NCI-H1436 treated with DMSO at 0.1 percent for 48 hours (cell line): ENCODE data around the gene APC.
"Not testable (repeated sequence)": the region's sequence is repeated elsewhere in the genome, so short reads cannot be mapped to it uniquely, and the experiment has no call there.

ENCODE experiments used
- DNase-seq: peaks from one replicate; lab custom pipeline; 2025; lab: John Stamatoyannopoulos, UW

The APC gene

DNA sequence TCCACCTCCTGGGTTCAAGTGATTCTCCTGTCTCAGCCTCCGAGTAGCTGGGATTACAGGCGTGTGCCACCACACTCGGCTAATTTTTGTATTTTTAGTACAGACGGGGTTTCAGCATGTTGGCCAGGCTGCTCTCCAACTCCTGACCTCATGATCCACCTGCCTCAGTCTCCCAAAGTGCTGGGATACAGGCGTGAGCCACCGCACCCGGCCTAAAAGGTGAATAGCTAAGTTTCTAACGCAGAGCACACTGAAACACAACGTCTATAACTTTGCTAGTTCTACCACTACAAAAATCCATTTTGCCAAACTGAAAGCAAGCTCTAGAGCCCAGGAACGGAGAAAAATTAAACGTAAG lies 122.9 kb downstream of the APC start:
- not testable (repeated sequence) for DNase-seq

DNA sequence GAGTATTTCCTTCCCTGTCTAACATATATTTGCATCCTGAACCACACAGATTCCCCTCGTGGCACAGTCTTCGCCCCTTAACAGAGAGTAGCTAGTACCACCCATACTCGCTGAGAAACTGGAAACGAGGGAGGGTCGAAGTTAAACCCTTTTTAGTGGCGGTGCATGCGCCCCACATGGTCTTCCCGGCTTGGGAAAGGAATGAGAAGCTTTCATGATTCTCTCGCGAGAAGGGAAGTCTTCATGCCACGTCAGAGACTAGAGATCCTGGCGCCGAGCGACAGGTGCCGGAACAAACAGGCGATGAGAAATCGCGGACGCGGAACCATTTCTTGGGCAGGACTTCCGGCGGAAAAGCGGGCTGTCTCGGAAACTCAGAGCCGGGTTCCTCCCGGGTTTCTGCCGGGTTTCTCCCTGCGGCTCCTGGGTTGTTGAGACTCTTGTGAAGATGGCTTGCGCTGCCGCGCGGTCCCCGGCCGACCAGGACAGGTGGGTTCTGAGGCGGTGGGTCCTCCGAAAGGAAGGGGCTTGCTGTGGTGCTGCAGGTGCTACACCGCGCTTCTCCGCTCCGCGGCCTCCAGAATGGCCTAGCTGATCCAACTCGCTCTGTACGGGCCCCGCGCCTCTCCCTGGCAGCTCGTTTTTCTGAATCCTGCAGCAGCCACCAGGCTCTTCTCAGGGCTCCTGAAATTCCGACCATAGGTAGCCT lies 123.4 kb downstream of the APC start, which contains the start of gene SRP19:
SRP19 (plus strand) TSS at position 359 of the 709 bp plus-strand sequence; CDS start at position 449, 90 bp downstream.
- peak; percentile 76 for DNase-seq

DNA sequence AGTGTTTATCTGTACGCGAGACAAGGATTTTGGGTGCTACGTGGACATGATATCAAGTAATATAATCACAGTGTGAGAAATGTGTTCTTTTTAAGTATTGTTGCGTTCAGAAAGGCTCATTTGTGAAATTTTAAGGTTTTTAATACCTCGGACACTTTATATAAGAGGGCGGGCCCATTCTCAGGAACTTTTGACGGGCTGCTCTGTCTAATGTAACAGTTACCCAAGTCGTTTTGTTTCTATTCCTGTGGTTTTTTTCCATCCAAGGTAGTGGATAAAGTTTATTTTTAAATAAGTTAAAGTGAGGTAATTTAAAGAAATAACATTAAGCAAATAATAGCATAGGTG lies 123.9 kb downstream of the APC start:
- DNase-seq = no peak

DNA sequence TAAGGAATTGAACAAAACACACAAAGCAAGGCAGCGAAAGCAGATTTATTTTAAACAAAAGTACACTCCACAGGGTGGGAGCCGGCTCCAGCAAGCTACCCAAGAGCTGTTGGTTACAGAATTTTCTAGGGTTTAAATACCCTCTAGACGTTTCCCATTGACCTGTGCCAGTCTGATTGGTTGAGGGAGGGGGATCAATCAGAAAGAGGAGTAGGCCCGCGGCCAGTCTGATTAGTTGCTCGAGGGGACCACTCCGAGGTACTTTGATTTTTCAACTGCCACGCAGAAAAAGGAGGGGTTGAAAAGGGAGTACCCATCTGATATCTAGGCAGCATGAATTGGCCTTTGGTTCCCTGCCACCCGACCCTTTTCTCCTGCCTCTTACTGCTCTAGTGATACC lies 124.4 kb downstream of the APC start:
- no peak for DNase-seq

DNA sequence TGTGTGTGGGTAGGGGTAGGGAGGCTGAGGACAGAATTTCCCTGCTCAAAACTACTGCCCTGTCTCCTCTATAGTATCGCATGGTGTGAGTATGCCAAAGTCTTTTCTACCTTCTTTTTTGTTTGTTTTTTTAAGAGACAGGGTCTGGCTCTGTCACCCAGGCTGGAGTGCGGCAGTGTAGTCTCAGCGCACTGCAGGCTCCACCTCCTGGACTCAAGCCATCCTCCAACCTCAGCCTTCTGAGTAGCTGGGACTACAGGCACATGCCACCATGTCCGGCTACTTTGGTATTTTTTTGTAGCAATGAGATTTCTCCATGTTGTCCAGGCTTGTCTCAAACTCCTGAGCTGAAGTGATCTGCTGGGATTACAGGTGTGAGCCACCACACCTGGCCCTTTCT lies 125.9 kb downstream of the APC start:
- no peak for DNase-seq

DNA sequence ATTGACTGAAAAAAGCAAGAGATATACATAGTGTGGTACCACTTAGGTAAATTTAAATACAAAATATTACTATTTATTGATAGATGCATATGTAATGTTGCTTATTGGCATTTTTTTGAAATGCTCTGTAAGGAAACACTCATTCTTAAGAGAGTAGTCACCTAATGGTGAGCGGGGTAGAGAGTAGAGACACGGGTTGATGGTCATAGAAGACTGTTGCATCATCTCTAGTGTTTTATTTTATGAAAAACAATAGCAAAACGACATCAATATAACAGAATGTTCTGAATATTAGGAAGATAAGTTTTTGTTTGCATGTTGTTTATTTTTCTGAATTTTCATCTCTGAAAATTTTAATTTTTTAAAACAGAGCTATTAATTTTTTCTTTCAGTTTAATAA lies 127.4 kb downstream of the APC start:
- DNase-seq = no peak

DNA sequence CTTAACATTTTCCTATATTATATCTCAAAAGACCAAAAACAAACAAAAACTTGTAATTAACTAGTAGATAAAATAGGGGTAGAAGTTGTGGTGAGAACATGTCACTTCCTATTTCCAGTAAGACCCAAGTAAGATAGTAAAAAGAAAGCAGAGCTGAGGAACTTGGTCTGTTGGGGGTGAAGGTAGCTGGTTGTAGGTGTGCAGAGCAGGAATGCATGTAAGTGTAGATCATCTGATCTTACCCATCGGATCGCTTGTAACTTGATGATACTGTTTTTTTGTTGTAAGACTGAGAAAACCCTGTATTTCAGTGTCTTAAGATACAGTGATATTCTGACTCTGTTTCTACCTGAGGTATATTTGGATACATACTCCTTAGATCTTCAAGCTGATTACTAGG lies 129.1 kb downstream of the APC start:
- no peak for DNase-seq

DNA sequence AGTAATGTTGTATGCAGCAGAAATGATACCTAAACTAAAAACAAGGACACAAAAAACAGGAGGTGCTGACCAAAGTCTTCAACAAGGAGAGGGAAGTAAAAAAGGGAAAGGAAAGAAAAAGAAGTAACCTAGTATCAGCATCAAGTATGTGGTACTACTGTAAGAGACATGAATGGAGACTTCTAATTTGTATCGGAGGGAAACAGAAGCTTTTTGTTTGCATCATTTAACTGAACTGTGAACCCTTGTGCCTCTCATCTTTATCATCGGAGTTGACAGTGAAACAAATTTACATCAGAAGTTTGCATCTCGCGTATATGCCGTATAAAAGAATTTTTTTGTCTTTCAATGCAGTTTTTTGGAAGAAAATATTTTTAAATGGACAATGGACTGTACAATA lies 129.7 kb downstream of the APC start:
- no peak for DNase-seq

DNA sequence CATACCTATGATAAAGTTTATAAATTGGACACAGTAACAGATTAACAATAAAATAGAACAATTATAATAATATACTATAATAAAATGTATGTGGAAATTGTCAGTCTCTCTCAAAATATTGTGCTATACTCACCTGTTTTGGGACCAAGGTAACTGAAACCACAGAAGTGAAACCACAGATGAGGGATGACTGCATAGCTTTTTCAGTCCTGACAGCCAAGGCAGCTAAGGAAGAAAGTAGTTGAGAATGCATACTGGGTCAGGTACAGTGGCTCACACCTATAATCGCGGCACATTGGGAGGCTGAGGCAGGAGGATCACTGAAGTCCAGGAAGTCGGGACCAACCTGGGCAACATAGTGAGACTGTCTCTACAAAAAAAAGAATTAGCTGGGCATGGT lies 132.3 kb downstream of the APC start:
- DNase-seq = no peak

DNA sequence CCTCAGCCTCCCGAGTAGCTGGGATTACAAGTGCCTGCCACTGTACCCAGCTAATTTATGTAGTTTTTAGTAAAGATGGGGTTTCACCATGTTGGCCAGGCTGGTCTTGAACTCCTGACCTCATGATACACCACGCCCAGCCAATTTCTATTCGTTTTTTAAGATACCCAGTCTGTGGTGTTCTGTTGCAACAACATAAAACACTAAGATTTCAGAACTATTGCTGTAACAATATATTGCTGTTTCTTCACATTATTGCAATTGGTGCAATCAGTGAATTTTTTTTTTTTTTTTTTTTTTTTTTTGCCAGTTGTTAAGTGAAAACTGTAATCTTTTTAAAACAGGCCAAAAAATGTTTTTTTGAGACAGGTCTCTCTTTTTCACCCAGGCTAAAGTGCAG lies 133.3 kb downstream of the APC start:
- no peak for DNase-seq

DNA sequence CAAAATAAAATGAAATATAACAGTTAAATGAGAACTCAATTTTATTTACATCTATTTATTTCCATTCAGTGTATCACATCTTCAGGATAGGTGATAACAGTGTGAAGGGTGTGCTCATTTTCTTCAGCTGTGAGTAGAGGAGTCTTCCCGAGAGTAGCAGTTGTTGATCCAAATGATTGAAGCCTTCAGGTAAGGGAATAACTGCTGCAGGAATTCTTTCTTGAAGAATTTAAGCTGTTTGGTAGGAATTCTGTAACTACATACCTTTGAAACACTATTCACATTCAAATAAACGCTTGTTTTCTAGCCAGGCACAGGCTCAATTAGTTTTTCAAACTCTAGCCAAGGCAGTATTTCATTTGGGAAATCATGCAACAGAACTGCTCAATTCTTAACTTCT lies 138.7 kb downstream of the APC start:
- no peak for DNase-seq

DNA sequence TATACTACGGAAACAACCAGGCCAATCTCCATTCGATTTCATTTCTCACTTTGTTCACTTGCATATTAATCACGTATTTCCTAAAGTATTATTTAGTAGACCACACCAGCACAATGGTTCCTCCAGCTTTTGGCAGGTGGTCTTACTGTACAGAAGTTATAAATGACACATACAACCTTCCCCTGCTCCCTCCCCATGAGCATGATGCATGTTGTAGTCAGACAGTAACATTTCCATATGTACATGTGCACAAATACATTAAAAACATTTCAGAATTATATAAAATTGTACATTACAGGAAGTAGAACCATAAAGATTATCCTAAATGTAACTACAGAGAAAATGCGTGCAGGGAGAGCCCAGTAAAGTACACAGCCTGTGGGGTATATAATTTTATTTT lies 140.4 kb downstream of the APC start:
- DNase-seq = no peak

DNA sequence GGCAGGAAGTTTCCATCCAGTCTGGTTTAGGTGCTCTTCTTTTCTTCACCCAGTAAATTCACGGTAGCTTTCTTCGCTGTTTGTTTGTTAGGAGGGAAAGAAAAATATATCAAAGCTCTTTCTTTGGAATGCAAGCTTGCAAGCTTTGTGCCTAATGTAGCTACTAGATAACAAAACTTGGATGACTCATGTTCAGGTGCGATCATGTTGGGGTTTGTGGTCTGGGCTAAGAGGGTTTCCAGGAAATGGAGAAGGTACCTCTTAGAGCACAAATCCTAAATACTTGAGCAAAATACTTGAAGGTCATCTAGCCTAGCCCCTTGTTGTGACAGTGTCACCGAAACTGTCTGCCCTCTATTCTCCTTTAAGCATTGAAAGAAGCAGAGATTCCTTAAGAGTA lies 141.1 kb downstream of the APC start:
- no peak for DNase-seq

DNA sequence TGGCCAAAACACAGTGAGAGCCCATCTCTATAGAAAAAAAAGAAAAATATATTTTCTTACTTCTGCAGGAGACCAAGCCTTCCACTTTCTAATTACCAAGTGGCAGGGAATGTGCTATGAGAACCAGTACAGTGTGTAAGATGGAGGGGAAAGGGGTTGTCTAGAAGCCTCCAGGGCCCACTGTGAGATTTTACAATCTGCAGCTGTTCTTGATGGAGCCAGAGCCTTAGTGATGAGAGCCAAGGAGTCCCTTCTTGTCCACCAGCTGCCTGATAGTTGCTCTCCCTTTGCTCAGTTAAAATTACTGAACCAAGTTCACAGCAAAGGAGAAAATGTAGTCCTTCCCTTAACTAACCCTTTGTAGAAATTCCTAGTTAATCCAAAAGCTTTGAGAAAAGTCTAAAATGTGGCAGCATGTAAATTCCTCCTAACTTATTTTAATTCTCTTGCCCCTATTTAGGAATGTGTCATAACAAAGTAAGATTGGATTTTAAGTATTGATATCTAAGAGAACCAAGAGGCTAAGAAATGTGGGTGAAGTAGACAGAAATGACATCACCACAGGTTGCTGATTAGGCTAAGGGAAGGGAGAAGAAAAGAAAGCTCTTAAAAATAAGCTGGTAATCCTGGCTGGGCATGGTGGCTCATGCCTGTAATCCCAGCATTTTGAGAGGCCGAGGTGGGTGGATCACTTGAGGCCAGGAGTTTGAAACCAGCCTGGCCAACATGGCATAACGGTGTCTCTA lies 142.7 kb downstream of the APC start:
- DNase-seq = no peak

DNA sequence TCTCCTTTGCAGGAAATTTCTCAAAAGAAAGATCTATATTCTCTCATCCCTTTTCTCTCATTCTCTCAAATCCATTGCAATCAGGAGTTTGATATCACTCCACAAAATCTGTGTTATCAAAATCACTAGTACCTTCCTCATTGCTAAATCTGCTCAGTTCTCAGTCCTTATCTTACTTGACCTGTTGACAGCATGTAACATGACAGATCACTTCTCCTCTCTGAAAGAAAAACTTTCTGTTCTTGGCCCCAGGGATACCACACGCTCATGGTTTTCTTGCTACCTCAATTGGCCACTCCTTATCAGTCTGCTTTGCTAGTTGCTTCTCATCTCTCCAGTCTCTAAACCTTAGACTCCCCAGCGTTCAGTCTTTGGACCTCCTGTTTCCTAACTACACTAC lies 145.5 kb downstream of the APC start:
- no peak for DNase-seq

DNA sequence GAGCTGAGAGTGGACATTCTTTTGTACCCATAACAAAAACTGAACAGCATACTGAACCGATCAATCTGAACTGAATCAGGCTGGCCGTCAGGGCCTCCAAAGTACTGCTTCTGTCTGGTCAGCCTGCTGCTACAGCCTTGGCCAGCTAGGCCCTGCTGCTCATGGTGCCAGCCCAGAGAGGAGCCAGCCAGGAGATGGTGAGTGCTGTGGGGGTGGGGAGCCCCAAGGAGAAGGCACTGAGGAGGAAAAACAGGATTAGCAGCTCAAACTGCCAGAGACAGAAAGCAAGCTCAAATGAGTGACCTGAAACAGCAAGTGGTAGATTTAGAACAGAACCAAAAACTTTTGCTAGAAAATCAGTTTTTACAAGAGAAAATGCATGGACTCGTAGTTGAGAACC lies 147.3 kb downstream of the APC start:
- no peak for DNase-seq

DNA sequence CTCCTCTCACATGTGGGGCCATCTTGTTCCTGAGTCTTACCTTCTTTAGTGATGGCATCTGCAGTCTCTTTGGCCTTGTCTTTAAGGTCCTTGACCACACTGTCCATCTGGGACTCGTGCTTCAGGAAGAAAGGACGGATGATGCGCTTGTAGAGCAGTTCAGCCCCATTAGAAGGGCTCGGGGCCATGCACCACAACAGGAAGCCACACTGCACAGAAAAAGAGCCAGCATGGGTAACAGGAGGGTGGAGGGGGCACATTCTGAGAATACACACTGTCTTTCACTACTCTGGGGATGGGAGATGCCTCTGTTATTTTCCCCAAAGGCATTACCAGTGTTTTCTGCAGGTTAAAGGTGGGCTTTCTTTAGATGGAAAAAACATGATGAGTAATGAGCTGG lies 149.3 kb downstream of the APC start:
- no peak for DNase-seq

DNA sequence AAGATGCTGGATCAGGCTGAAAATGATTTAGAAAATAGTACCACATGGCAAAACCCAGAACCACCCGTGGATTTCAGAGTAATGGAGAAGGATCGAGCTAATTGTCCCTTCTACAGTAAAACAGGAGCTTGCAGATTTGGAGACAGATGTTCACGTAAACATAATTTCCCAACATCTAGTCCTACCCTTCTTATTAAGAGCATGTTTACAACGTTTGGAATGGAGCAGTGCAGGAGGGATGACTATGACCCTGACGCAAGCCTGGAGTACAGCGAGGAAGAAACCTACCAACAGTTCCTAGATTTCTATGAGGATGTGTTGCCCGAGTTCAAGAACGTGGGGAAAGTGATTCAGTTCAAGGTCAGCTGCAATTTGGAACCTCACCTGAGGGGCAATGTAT lies 154.4 kb downstream of the APC start:
- DNase-seq = not testable (repeated sequence)

DNA sequence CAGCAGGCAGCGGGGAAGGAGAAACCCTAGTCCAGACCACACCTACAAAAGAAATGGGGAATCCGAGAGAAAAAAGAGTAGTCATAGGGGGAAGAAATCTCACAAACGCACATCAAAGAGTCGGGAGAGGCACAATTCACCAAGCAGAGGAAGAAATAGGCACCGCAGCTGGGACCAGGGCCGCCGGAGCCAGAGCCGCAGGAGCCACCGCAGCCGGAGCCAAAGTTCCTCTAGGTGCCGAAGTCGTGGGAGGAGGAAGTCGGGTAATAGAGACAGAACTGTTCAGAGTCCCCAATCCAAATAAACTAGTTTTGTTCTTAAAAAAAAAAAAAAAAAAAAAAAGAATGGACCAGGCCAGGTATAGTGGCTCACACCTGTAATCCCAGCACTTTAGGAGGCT lies 155.1 kb downstream of the APC start:
- DNase-seq = no peak

DNA sequence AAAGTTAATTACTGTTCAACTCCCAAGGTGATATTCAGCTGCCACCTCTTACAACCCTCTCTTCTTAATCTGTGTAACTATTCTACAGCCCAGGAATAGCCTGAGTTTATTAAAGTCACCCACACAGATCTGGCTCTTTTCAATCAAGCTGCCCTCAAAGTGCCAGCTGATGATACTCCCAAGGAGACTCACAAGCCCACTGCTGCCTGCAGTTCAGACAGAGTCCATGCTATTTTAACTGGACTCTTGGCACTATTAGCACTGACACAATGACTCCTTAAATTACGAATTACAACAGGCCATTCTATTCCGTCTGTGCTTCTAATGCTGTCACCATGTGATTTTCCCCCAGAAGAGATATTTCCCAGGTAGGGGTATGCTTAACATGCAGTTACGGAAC lies 158.0 kb downstream of the APC start:
- no peak for DNase-seq
